CD4-positive, alpha-beta T cell treated with Interleukin-15 for 1 hour (primary cell): ENCODE results near the gene EXOC5.
"Not testable (repeated sequence)": the region's sequence is repeated elsewhere in the genome, so short reads cannot be mapped to it uniquely, and the experiment has no call there.

Experiments
- DNase-seq: peaks from one replicate; pipeline ENCODE4 v3.0.0-alpha.2; 2020

The EXOC5 gene

GRCh38 chr14:57268161-57269069, at the start of gene EXOC5, which contains the start of gene AP5M1:
EXOC5 (minus strand) TSS chr14:57268905; CDS start chr14:57268648, 257 bp downstream.
AP5M1 (plus strand) TSS chr14:57268971; CDS start chr14:57269315, 344 bp downstream.
- peak; percentile 89 for DNase-seq

GRCh38 chr14:57317248-57317833, 48.6 kb upstream of the EXOC5 start:
- DNase-seq, result peak; percentile 54

GRCh38 chr14:57314396-57315089, 45.8 kb upstream of the EXOC5 start:
- no peak for DNase-seq

- DNase-seq, result no peak
Measured at GRCh38 chr14:57302883-57303282, 34.2 kb upstream of the EXOC5 start.

GRCh38 chr14:57299511-57299910, 30.8 kb upstream of the EXOC5 start:
- no peak for DNase-seq

GRCh38 chr14:57297852-57298251, 29.1 kb upstream of the EXOC5 start:
- DNase-seq, result no peak

- no peak for DNase-seq
Measured at GRCh38 chr14:57295239-57295638, 26.5 kb upstream of the EXOC5 start.

DNA sequence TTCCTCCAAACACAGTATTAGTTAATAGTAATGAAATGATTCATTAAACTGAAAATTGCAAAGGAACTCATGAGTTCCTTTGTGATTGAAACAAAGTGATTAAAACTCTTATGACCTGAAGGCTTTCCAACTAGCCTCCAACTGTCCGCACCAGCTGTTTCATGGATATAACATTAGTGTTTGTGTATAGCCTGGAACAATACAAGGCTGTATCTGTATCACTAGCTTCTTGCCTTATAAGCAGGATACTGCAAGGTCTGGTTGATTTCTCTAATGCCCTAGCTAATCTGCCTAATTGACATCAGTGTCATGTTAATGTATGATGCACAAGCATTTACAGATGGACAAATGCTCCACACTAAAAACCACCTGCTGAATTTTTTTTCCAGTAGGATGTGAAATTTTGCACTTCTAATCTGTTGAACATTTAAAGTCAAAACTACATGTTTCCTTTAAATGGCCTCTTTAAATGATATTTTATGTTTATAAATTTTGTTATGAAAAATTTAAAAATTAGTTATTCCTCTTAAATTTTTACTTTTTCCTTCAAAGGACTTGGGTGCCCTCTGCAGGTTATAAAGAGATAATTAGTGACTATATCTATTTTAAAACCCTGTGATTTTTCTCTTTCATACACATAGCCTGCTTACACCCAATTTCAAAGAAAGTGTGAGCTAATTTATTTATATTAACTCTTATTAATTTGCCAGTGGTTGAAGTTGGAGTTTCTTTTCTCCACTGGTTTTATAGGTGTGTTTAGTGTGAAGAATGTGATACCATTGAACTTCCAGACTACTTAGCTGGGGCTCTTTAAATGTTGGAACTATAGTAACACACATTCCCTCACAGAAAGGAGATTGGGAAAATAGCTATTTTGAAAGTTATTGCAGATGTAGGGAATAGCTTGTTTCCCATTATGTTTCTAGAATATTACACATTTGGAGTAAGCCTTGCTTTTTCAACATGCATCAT, 25.4 kb upstream of the EXOC5 start:
- no peak for DNase-seq

GRCh38 chr14:57291692-57292647, 23.3 kb upstream of the EXOC5 start:
- no peak for DNase-seq

DNA sequence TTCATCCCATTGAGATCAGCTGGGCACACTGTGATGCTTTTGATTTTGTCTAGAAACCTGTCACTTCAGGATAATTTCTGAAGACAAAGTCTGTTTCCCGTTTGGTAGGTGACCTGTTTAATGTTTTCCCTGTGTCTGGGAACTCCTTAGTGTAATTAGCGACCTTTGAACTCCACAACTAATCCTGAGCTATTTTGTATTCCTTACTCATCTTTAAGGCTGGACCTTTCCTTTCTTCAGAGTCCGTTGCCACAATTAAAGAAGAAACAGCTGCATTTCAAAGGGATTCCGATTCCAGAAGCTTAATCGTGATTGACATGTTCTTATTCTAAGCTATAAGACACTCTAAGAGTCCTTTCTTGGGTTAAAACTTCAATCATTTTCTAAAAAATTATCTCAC, 22.0 kb upstream of the EXOC5 start:
- no peak for DNase-seq

DNA sequence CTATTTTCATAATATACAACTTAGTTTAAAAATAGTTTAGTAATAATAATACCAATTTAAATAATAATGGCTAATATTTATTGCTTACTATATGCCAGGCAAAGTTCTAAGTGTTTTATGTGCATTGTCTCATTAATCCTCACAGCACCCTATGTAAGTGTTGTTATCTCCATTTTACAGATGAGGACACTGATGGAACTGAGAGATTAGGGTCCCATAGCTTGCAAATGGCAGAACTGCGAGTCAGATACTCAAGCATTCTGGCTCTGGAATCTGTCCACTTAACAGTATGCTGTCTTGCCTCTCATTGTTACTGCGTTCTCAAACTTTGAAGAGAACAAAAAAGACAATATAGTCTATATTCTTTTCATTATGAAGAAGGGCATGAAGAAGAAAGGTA, 19.0 kb upstream of the EXOC5 start:
- no peak for DNase-seq

DNA sequence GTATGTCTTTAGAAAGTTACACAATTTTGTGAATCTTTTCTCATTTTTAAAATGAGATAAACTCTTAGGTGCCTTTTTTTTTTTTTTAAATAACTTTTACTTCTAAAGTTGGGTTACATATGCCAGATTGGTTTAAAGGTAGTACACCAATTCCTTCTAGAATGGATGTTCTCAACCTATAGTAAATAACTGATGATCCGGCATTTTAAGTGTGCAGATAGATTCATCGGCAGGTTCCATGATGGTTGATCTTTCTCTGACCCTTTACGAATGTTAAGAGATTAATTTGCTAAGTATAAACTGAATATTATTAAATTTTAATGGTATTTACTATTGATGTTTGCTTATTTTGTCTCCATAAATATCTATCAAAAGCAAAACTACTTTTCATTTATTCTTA, 8.4 kb upstream of the EXOC5 start:
- no peak for DNase-seq

GRCh38 chr14:57275023-57275664, 6.4 kb upstream of the EXOC5 start:
- DNase-seq, result no peak

- DNase-seq, result no peak
Measured at GRCh38 chr14:57274551-57274950, 5.8 kb upstream of the EXOC5 start.

DNA sequence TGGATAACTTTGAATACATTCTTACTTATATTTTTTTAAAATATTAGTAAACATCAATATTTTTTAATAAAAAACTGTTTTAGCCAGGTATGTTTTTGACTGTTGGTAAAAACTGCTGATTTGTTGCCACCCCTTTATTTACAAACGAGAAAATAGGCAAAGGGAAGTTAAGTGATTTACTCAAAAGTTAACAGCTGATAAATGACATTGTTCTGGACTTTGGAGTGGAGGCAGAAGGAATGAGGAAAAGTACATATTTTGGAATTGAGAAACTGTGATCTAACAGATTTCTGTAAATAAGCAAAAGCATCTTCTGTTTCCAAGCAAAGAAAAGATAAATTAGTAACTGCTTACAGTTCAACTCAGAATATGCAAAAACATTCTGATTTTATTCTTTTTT, 4.5 kb upstream of the EXOC5 start:
- no peak for DNase-seq

DNA sequence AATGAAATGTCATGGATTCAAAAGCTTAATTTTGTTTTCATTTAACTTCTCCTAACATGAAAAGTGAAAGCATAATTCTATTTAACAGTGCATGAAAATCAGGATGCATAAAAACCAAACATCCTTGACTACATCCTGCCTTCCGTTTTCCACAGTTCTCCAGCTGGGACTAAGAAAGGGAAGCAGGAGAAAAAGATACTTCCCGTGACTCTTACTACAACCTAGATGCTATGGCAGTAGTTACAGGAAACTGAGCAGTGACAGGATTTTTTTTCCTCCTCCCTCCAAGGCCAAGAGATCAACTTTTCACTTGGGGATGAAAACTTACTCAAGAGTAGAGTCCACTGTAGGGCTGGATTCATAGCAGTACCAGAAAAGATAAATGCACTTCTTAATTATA, 2.6 kb downstream of the EXOC5 start:
- DNase-seq, result no peak

- DNase-seq, result no peak
Measured at GRCh38 chr14:57262117-57262516, 6.6 kb downstream of the EXOC5 start.

DNA sequence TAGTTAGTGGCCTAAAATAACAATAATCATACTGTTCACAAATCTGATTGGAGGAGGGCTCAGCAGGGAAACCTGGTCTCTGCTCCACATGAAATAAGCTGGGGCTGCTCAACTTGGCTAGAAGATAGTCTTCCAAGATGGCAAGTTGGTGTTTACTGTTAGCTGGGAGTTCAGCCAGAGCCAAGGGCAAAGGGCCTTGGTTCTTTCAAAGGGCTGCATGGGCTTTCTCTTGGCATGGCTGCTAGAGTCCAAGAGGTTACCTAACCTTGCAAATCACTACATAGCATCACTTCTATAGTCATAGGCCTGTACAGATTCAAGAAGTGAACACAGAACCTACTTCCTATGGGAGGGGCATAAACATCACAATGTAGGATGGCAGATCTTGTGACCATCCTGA, 7.1 kb downstream of the EXOC5 start:
- no peak for DNase-seq

- DNase-seq, result no peak
Measured at GRCh38 chr14:57259672-57260071, 9.0 kb downstream of the EXOC5 start.

DNA sequence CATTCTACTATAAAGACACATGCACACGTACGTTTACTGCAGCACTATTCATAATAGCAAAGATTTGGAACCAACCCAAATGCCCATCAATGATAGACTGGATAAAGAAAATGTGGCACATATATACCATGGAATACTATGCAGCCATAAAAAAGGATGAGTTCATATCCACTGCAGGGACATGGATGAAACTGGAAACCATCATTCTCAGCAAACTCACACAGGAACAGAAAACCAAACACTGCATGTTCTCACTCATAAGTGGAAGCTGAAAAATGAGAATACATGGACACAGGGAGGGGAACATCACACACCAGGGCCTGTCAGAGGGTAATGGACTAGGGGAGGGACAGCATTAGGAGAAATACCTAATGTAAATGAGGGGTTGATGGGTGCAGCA, 10.5 kb downstream of the EXOC5 start:
- not testable (repeated sequence) for DNase-seq

GRCh38 chr14:57254884-57255283, 13.8 kb downstream of the EXOC5 start:
- DNase-seq, result no peak
